Measurements from ENCODE around the gene CFLAR.

- TF ChIP-seq CTCF (conservative IDR thresholded peaks at IDR 0.05 in 1 of 2, IDR thresholded peaks at IDR 0.05 in 1 of 2; ENCODE audit: extremely low read depth in 1 of 2, insufficient read depth in 1 of 2, low read depth in 1 of 2, low read length in 2 of 2) (no peak), EZH2 (IDR thresholded peaks at IDR 0.05; ENCODE audit: borderline replicate concordance, low read length) (no peak)
These were observed 107.4 kb downstream of the CFLAR start for GRCh38 chr2:201223089-201224073.
